NT2/D1 (cell line): ENCODE data around the gene SLC1A1.

Source experiments
- SUZ12 ChIP-seq: IDR thresholded peaks from 2 replicates; pipeline ENCODE4 v1.6.1; 2011; ENCODE audit not compliant: insufficient read length, insufficient read depth; ENCODE audit errors: extremely low read depth
- YY1 ChIP-seq: IDR thresholded peaks from 2 replicates; pipeline ENCODE4 v1.6.1; 2011; ENCODE audit not compliant: insufficient read length, insufficient read depth
- ZNF274 ChIP-seq: IDR thresholded peaks from 2 replicates; pipeline ENCODE4 v1.6.1; 2011; ENCODE audit warnings: mild to moderate bottlenecking, low read depth, low read length

- TF ChIP-seq YY1 (no peak), ZNF274 (no peak), SUZ12 (no peak)
Measured at GRCh38 chr9:4600368-4600767, 110.1 kb downstream of the SLC1A1 start.
